GM23338 (cell line): Measurements from ENCODE around the gene TAF11L3.

ENCODE experiments used
- EZH2phosphoT487 ChIP-seq: fragments of 200-600 bp; sonication (generic); IDR thresholded peaks from one replicate; pipeline ENCODE4 v1.8.1; 2018; ENCODE audit warnings: antibody characterized with exemption; ENCODE audit not compliant: unreplicated experiment
- TF ChIP-seq, protein P1 (sequence below): IDR thresholded peaks from one replicate; pipeline ENCODE4 v1.6.1; 2018; ENCODE audit warnings: antibody characterized with exemption; ENCODE audit not compliant: unreplicated experiment

DNA sequence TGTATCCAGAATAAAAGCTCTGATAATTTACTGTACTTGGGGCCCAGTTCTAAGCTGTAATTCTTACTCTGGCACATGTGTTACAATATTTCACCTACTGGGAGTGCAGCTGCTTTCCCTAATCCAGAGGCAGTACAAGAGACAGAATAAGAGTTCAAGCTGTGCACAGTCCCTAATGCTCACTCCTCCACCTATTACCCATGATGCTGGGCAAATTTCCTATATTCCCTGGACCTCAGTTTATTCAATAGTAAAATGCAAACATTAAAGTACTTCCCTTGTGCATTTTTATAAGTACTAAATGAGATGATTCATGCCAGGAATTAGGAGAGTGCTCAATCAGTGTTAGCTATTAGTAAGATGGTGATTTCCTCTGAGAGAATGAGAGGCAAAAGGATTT, 48.1 kb upstream of the TAF11L3 start:
- TF ChIP-seq EZH2phosphoT487, result no peak
- TF ChIP-seq, protein P1, sequence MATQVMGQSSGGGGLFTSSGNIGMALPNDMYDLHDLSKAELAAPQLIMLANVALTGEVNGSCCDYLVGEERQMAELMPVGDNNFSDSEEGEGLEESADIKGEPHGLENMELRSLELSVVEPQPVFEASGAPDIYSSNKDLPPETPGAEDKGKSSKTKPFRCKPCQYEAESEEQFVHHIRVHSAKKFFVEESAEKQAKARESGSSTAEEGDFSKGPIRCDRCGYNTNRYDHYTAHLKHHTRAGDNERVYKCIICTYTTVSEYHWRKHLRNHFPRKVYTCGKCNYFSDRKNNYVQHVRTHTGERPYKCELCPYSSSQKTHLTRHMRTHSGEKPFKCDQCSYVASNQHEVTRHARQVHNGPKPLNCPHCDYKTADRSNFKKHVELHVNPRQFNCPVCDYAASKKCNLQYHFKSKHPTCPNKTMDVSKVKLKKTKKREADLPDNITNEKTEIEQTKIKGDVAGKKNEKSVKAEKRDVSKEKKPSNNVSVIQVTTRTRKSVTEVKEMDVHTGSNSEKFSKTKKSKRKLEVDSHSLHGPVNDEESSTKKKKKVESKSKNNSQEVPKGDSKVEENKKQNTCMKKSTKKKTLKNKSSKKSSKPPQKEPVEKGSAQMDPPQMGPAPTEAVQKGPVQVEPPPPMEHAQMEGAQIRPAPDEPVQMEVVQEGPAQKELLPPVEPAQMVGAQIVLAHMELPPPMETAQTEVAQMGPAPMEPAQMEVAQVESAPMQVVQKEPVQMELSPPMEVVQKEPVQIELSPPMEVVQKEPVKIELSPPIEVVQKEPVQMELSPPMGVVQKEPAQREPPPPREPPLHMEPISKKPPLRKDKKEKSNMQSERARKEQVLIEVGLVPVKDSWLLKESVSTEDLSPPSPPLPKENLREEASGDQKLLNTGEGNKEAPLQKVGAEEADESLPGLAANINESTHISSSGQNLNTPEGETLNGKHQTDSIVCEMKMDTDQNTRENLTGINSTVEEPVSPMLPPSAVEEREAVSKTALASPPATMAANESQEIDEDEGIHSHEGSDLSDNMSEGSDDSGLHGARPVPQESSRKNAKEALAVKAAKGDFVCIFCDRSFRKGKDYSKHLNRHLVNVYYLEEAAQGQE, result no peak
